ENCODE results near the gene NR2C2AP. TPM values are rescaled to one million over a fixed set of nuclear protein-coding genes. Genes with fewer than 3 reads are reported as not detected.

The NR2C2AP gene
- total and polyA plus RNA-seq, 2 of the 4 experiments (the other 2 are of a cell fraction) = 5.4 to 9.0 TPM

DNA sequence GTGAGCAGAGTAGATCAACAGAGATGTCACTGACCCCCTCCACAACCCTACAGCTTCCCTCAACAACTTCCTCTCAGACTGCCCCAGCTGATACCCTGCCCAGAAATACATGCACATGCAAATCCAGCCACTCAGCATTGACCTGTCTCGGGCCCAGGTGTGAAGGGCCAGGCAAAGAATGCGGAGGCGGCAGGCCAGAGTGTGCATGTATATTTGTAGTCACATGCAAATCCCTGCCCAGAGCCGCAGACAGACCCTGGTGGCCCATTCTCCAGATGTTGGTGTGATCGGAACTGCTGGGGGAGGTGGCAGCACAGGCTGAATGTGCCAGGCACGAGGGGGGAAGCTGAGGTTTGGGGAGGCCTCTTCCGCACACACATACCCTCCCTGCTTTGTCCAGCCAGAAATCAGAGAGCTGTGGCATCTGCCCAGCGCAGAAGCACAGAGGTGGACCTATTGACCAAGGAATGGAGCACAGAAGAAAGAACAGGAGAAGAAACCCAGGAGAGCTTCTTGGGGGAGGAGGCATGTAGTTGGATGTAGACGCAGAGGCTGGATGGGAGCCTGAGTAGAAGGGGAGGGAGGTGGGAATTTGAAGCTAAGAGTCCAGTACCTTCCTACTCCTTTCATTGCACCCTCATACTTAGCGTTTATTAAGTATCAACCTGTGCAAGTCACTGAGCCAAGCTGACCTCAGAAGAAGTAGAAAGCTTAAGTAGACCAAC lies 47.6 kb downstream of the NR2C2AP start:
- whole genome bisulfite sequencing, 2 experiments (ENCODE audit: extremely low coverage in 2 of 2, insufficient read length in 1 of 2) = no CpG with 5 or more reads among the region's 10 CpGs
- BruUV-seq (replicated peaks) = no TSS peak
- POLR2A ChIA-PET (ENCODE audit: unreplicated experiment) = no interaction called here

More for the DNA sequence above, 47.6 kb downstream of the NR2C2AP start:
- no peak for TF ChIP-seq SMC3 (IDR thresholded peaks at IDR 0.05; ENCODE audit: low read depth, low read length)
- TF ChIP-seq CHD1 (IDR thresholded peaks at IDR 0.05; ENCODE audit: low read depth, low read length) = no peak
- Histone ChIP-seq H3K23ac (ENCODE audit: low read depth, low read length) (no peak overlapping the region), H2BK15ac (ENCODE audit: low read depth, low read length) (no peak overlapping the region), H3K79me1 (ENCODE audit: low read depth in 1 of 2, low read length in 2 of 2) (no peaks in the 10 kb centered on the region), H3K9ac (ENCODE audit: low read depth, low read length) (no peak overlapping the region), H2BK20ac (ENCODE audit: low read depth, low read length) (no peak overlapping the region), H4K8ac (ENCODE audit: low read depth in 2 of 2, low read length in 2 of 2) (no peak overlapping the region), H3K56ac (ENCODE audit: extremely low read depth, insufficient read depth, low read length) (no peak overlapping the region), H2AK9ac (replicated peaks; ENCODE audit: low read depth, low read length, poor library complexity) (no peak overlapping the region), H4K5ac (ENCODE audit: low read depth, low read length) (no peak overlapping the region), H3K4me2 (ENCODE audit: low read depth, low read length) (no peak overlapping the region), H3K4ac (ENCODE audit: low read depth, low read length) (no peak overlapping the region), H2AFZ (replicated peaks; ENCODE audit: low read length, poor library complexity) (no peak overlapping the region), H3K4me3 (ENCODE audit: insufficient read depth, low read depth, low read length) (no peak overlapping the region), H3K27me3 (ENCODE audit: control insufficient read depth, insufficient read depth, low read length) (no peaks in the 10 kb centered on the region), H3K9me1 (ENCODE audit: insufficient read depth, low read length) (no peaks in the 10 kb centered on the region), H2BK120ac (ENCODE audit: low read depth, low read length) (no peak overlapping the region), H3K14ac (replicated peaks; ENCODE audit: low read depth, low read length) (no peak overlapping the region), H2AK5ac (ENCODE audit: low read depth, low read length) (no peak overlapping the region), H3K4me1 (ENCODE audit: control insufficient read depth, insufficient read depth, low read length) (no peaks in the 10 kb centered on the region), H4K20me1 (ENCODE audit: insufficient read depth, low read length) (no peaks in the 10 kb centered on the region), H3K36me3 (ENCODE audit: control insufficient read depth, insufficient read depth, low read length) (peaks cover 7% of the 10 kb centered on the region; the same call in 1 of the 2 replicates), H4K91ac (ENCODE audit: insufficient read depth, low read depth, low read length) (no peak overlapping the region), H2BK5ac (ENCODE audit: low read depth, low read length, poor library complexity, severe bottlenecking) (no peak overlapping the region), H3K27ac (ENCODE audit: insufficient read depth, low read length) (no peak overlapping the region), H3K9me3 (ENCODE audit: control insufficient read depth, insufficient read depth, low read length) (peaks cover 6% of the 10 kb centered on the region; the same call in 1 of the 2 replicates), H3K18ac (ENCODE audit: low read depth, low read length) (no peak overlapping the region)
- DNase-seq (no peak), ATAC-seq (ENCODE audit: low read depth) (no peak)
- CTCF ChIA-PET = interaction anchor here (1.5 to 2.3 kb wide), 2 partner anchors 10 to 19 kb away, joined by 3 to 6 read pairs; no protein-coding TSS in a partner anchor
- in situ Hi-C loops (cut with MboI; ENCODE audit: low sequenced_read_pairs) = no loop called here
- dilution Hi-C loops (cut with HindIII; ENCODE audit: low sequenced_read_pairs, unreplicated experiment) = no loop called here
- intact Hi-C loops (cut with micrococcal nuclease) = no loop called here

Measured in IMR-90 (cell line).